Fibroblast of lung (primary cell): ENCODE data around the gene ZNF319.

Source experiments
- EZH2 ChIP-seq: IDR thresholded peaks from 2 replicates; pipeline ENCODE4 v1.5.1; 2012; ENCODE audit warnings: low read length, control low read depth, mild to moderate bottlenecking; ENCODE audit errors: missing control alignments
- TF ChIP-seq, protein P1 (sequence below), 2 donors: IDR thresholded peaks in 1 of 2; conservative IDR thresholded peaks in 1 of 2; 1 replicate in 1 of 2; 2 replicates in 1 of 2; pipeline ENCODE4 v1.5.1; 2011 to 2012; ENCODE audit warnings: low read length in 2 of 2, control low read depth in 1 of 2, inconsistent platforms in 1 of 2, low read depth in 1 of 2, mild to moderate bottlenecking in 1 of 2

DNA sequence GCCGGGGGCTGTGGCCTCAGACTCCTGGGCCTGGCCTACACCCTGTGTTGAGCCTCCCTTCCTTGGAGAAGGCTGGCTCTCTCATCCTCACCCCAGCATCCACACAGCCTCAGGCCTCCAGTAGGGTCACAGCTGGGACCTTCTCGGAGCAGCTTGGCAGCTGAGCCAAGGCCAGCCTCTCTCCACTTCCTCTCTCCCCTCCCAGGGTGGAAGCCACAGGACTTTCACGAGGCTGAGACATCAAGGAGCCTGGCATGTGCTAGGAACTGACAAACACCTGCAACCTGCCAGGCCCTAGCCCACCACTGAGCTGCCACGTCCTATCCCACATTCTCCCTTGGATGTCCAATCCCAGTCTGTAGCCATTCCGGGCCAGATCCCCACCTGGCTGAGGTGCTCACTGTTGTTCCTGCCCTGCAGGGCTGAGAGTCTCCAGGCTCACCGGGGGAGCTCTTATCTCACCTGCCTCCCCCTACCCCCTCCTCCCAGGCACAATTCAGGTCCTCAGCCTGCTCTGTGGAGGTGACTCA is 28.1 kb upstream of the ZNF319 start:
- TF ChIP-seq, protein P1, sequence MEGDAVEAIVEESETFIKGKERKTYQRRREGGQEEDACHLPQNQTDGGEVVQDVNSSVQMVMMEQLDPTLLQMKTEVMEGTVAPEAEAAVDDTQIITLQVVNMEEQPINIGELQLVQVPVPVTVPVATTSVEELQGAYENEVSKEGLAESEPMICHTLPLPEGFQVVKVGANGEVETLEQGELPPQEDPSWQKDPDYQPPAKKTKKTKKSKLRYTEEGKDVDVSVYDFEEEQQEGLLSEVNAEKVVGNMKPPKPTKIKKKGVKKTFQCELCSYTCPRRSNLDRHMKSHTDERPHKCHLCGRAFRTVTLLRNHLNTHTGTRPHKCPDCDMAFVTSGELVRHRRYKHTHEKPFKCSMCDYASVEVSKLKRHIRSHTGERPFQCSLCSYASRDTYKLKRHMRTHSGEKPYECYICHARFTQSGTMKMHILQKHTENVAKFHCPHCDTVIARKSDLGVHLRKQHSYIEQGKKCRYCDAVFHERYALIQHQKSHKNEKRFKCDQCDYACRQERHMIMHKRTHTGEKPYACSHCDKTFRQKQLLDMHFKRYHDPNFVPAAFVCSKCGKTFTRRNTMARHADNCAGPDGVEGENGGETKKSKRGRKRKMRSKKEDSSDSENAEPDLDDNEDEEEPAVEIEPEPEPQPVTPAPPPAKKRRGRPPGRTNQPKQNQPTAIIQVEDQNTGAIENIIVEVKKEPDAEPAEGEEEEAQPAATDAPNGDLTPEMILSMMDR (conservative IDR thresholded peaks at IDR 0.05 in 1 of 2, IDR thresholded peaks at IDR 0.05 in 1 of 2; ENCODE audit: low read depth in 1 of 2, low read length in 2 of 2), result no peak
- no peak for TF ChIP-seq EZH2
